Right atrium auricular region (tissue), 2 donors: Measurements from ENCODE around the gene CDHR1. TPM values are rescaled to one million over a fixed set of nuclear protein-coding genes. Genes with fewer than 3 reads are reported as not detected.

Experiments used
- DNase-seq: peaks from one replicate; pipeline ENCODE4 v3.0.0-alpha.2; 2019; ENCODE audit warnings: low spot score
- H3K27ac ChIP-seq, 2 donors: fragments of 200-600 bp; sonication (generic); 1 replicate in 1 of 2; 2 replicates in 1 of 2; pipeline ENCODE4 v1.5.1; 2016 to 2019
- H3K27me3 ChIP-seq, 2 donors: fragments of 200-600 bp; sonication (generic); one replicate each; pipeline versions ENCODE4 v1.5.1 to v1.6.0; 2017 to 2019
- H3K36me3 ChIP-seq: fragments of 200-600 bp; sonication (generic); one replicate; pipeline ENCODE4 v1.5.1; 2016
- H3K4me1 ChIP-seq, 2 donors: fragments of 200-600 bp; sonication (generic); one replicate each; pipeline versions ENCODE4 v1.5.1 to v1.6.0; 2017 to 2019
- H3K4me3 ChIP-seq, 2 donors: fragments of 200-600 bp; sonication (generic); 1 replicate in 1 of 2; 2 replicates in 1 of 2; pipeline ENCODE4 v1.5.1; 2017 to 2019; ENCODE audit warnings: mild to moderate bottlenecking in 1 of 2, moderate library complexity in 1 of 2
- H3K9me3 ChIP-seq, 2 donors: fragments of 200-600 bp; sonication (generic); one replicate each; pipeline ENCODE4 v1.5.1; 2019
- CTCF ChIP-seq, 2 donors: fragments of 200-600 bp; sonication (generic); IDR thresholded peaks; one replicate each; pipeline ENCODE4 v1.5.1; 2019; ENCODE audit warnings: antibody characterized with exemption in 2 of 2
- total RNA-seq, 2 donors: library from RNA; depleted of rRNA; stranded (reverse); fragments of >200 nt; gene quantifications; one replicate each; pipeline ENCODE4 v1.1.0, GENCODE V29; 2016

The CDHR1 gene
- total RNA-seq, 2 donors from 2014 or later: 0.55 to 1.6 TPM

GRCh38 chr10:84236807-84237198 is 42.5 kb downstream of the CDHR1 start:
- TF ChIP-seq CTCF (IDR thresholded peaks at IDR 0.05): no peak
- Histone ChIP-seq H3K4me3 (no peak overlapping the region), H3K27ac (no peak overlapping the region), H3K36me3 (no peaks in the 10 kb centered on the region), H3K9me3 (no peaks in the 10 kb centered on the region), H3K4me1 (no peaks in the 10 kb centered on the region), H3K27me3 (no peaks in the 10 kb centered on the region)
- no peak for DNase-seq

- no peaks in the 10 kb centered on the region for H3K9me3 ChIP-seq
- no peak for DNase-seq
- no peaks in the 10 kb centered on the region for H3K36me3 ChIP-seq
- no peak overlapping the region for H3K27ac ChIP-seq
- peak in 1 of 2 donors; percentile 23 for TF ChIP-seq CTCF (IDR thresholded peaks at IDR 0.05)
- H3K4me1 ChIP-seq: no peaks in the 10 kb centered on the region
- H3K27me3 ChIP-seq: no peaks in the 10 kb centered on the region
- no peak overlapping the region for H3K4me3 ChIP-seq
Measured at GRCh38 chr10:84237199-84238051, 43.1 kb downstream of the CDHR1 start.

- DNase-seq: no peak
- Histone ChIP-seq H3K36me3 (no peaks in the 10 kb centered on the region), H3K27ac (no peak overlapping the region), H3K9me3 (no peaks in the 10 kb centered on the region), H3K4me3 (no peak overlapping the region), H3K4me1 (no peaks in the 10 kb centered on the region), H3K27me3 (no peaks in the 10 kb centered on the region)
- TF ChIP-seq CTCF (IDR thresholded peaks at IDR 0.05): no peak
Measured at GRCh38 chr10:84238909-84239308, 44.6 kb downstream of the CDHR1 start.

- H3K27ac ChIP-seq: no peak within 1 kb of the TSS
- no peaks in the 10 kb centered on the region for H3K36me3 ChIP-seq
- no peaks in the 10 kb centered on the region for H3K27me3 ChIP-seq
- H3K4me1 ChIP-seq: no peaks in the 10 kb centered on the region
- no peaks in the 10 kb centered on the region for H3K9me3 ChIP-seq
- H3K4me3 ChIP-seq: no peak within 1 kb of the TSS
- no peak for DNase-seq
- no peak for TF ChIP-seq CTCF (IDR thresholded peaks at IDR 0.05)
Measured at GRCh38 chr10:84241185-84241790, 47.0 kb downstream of the CDHR1 start, which contains the start of gene LRIT1. LRIT1 (minus strand) TSS chr10:84241546; CDS start chr10:84241439, 107 bp downstream.

- H3K4me3 ChIP-seq: no peak overlapping the region
- no peak for DNase-seq
- H3K27ac ChIP-seq: no peak overlapping the region
- H3K4me1 ChIP-seq: no peaks in the 10 kb centered on the region
- TF ChIP-seq CTCF (IDR thresholded peaks at IDR 0.05): no peak
- no peaks in the 10 kb centered on the region for H3K27me3 ChIP-seq
- no peaks in the 10 kb centered on the region for H3K36me3 ChIP-seq
- no peaks in the 10 kb centered on the region for H3K9me3 ChIP-seq
Measured at GRCh38 chr10:84243759-84244158, 49.4 kb downstream of the CDHR1 start.
